ENCODE results near the gene HRK. TPM values are rescaled to one million over a fixed set of nuclear protein-coding genes. Genes with fewer than 3 reads are reported as not detected.

The HRK gene
- total and polyA plus RNA-seq, 4 donors: 0.14 TPM; not detected in 3

GRCh38 chr12:116807546-116807945, 73.7 kb downstream of the HRK start (continued):
- TF ChIP-seq, protein P1, sequence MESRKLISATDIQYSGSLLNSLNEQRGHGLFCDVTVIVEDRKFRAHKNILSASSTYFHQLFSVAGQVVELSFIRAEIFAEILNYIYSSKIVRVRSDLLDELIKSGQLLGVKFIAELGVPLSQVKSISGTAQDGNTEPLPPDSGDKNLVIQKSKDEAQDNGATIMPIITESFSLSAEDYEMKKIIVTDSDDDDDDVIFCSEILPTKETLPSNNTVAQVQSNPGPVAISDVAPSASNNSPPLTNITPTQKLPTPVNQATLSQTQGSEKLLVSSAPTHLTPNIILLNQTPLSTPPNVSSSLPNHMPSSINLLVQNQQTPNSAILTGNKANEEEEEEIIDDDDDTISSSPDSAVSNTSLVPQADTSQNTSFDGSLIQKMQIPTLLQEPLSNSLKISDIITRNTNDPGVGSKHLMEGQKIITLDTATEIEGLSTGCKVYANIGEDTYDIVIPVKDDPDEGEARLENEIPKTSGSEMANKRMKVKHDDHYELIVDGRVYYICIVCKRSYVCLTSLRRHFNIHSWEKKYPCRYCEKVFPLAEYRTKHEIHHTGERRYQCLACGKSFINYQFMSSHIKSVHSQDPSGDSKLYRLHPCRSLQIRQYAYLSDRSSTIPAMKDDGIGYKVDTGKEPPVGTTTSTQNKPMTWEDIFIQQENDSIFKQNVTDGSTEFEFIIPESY (IDR thresholded peaks at IDR 0.05): no peak
- no peak for TF ChIP-seq EGR1 (IDR thresholded peaks at IDR 0.05; ENCODE audit: low read depth in 2 of 2)
- no peak for TF ChIP-seq JUND (IDR thresholded peaks at IDR 0.05)
- TF ChIP-seq SP1 (IDR thresholded peaks at IDR 0.05): no peak
- TF ChIP-seq YY1 (IDR thresholded peaks at IDR 0.05): no peak
- no peak for TF ChIP-seq HNF4A (conservative IDR thresholded peaks at IDR 0.05)

- no peak overlapping the region for H3K27ac ChIP-seq (ENCODE audit: low read depth in 1 of 2, low read length in 2 of 2)
- no peak overlapping the region for H3K9ac ChIP-seq (ENCODE audit: low read depth in 1 of 2, low read length in 2 of 2)
- H3K36me3 ChIP-seq (ENCODE audit: control insufficient read depth in 4 of 4, insufficient read depth in 3 of 4, low read depth in 1 of 4, low read length in 3 of 4): no peaks in the 10 kb centered on the region
- H3K27me3 ChIP-seq (ENCODE audit: control insufficient read depth in 4 of 4, insufficient read depth in 4 of 4, low read length in 3 of 4): no peaks in the 10 kb centered on the region
- TF ChIP-seq ATF3 (IDR thresholded peaks at IDR 0.05): no peak
- DNase-seq (ENCODE audit: low spot score): no peak
- H3K4me1 ChIP-seq (ENCODE audit: control insufficient read depth in 4 of 4, insufficient read depth in 4 of 4, low read length in 3 of 4): no peaks in the 10 kb centered on the region
- WGBS: 84% methylated on average over 10 of the region's 10 CpGs
- no peak overlapping the region for H3K4me3 ChIP-seq (ENCODE audit: low read depth in 1 of 3, low read length in 3 of 3)
- H3K9me3 ChIP-seq (ENCODE audit: control insufficient read depth in 4 of 4, low read length in 3 of 4): no peaks in the 10 kb centered on the region
Measured at GRCh38 chr12:116806845-116807440, 74.3 kb downstream of the HRK start.

Other genes with a start within 250 kb of the HRK start
- 10 to 100 TPM in 1 of 2 donors, 1 to 10 TPM in 1; 8.1 to 11.7 TPM for gene SPRING1, start 143.4 kb downstream of the HRK start, total RNA-seq
- gene SPRING1, start 143.4 kb downstream of the HRK start, polyA plus RNA-seq: 1 to 10 TPM; 6.0 to 8.7 TPM
- 1 to 10 TPM in 1 of 2 donors, under 1 TPM in 1; 0.17 to 1.4 TPM for gene RNFT2, start 143.1 kb downstream of the HRK start, total RNA-seq
- gene RNFT2, start 143.1 kb downstream of the HRK start, polyA plus RNA-seq: under 1 TPM; 0.13 to 0.22 TPM
- gene FBXW8, start 29.5 kb upstream of the HRK start, total RNA-seq: 1 to 10 TPM; 6.4 to 7.1 TPM
- 1 to 10 TPM; 1.9 to 3.4 TPM for gene FBXW8, start 29.5 kb upstream of the HRK start, polyA plus RNA-seq
- 10 to 100 TPM in 1 of 2 donors, 1 to 10 TPM in 1; 4.1 to 94.4 TPM for gene TESC, start 218.0 kb upstream of the HRK start, total RNA-seq
- gene TESC, start 218.0 kb upstream of the HRK start, polyA plus RNA-seq: 1 to 10 TPM; 2.2 to 3.6 TPM